HFF-Myc (cell line): ENCODE data around the gene FRMPD1.

ENCODE experiments used
- DNase-seq: peaks from one replicate; pipeline ENCODE4 v3.0.0-alpha.2; 2011; ENCODE audit warnings: low read depth; ENCODE audit errors: extremely low read depth
- H3K4me3 ChIP-seq: replicated peaks from 2 replicates; pipeline ENCODE4 v1.5.1; 2011; ENCODE audit warnings: low read depth, mild to moderate bottlenecking, control low read depth, low read length
- TF ChIP-seq, protein P1 (sequence below): IDR thresholded peaks from 2 replicates; pipeline ENCODE4 v1.5.1; 2012; ENCODE audit warnings: mild to moderate bottlenecking, low read depth, low read length, control low read depth; ENCODE audit errors: missing control alignments

Gene FRMPD1

DNA sequence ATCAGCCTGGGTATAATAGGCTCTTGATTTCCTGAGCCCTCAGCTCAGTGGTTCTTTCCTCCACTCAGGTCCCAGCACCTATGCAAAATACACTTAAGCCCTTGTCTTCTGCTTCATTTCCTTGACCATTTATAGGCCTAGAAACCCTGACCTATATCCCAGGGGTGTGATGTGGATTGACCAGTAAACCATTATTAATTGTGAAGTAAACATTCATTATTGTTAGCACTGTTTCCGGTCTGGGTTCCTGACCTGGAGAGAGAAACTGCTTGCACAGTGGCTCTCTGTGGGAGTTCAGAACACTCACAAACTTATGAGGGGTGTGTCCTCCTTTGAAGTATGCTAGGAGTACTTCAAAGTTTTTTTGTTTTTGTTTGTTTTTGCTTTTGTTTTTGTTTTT, 38.8 kb upstream of the FRMPD1 start:
- H3K4me3 ChIP-seq = no peak overlapping the region
- TF ChIP-seq, protein P1, sequence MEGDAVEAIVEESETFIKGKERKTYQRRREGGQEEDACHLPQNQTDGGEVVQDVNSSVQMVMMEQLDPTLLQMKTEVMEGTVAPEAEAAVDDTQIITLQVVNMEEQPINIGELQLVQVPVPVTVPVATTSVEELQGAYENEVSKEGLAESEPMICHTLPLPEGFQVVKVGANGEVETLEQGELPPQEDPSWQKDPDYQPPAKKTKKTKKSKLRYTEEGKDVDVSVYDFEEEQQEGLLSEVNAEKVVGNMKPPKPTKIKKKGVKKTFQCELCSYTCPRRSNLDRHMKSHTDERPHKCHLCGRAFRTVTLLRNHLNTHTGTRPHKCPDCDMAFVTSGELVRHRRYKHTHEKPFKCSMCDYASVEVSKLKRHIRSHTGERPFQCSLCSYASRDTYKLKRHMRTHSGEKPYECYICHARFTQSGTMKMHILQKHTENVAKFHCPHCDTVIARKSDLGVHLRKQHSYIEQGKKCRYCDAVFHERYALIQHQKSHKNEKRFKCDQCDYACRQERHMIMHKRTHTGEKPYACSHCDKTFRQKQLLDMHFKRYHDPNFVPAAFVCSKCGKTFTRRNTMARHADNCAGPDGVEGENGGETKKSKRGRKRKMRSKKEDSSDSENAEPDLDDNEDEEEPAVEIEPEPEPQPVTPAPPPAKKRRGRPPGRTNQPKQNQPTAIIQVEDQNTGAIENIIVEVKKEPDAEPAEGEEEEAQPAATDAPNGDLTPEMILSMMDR = no peak
- no peak for DNase-seq

DNA sequence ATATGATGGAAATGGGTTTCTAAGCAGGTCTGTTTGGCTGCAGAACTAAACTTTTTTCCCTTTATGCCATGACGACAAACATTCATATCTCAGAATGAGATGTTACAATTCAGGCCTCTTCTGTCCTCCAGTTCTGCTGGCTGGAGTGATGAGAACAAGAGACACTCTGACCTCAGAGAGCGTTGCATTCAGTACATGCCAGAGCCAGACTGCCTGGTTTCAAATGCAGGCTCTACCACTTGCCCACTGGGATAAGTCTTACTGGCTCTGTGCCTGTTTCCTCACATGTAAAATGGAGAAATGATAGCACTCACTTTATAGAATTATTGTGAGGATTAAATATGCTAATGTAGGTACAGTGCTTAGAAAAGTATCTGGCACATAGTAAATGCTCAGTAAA, 33.6 kb upstream of the FRMPD1 start:
- TF ChIP-seq, protein P1 = no peak
- no peak overlapping the region for H3K4me3 ChIP-seq
- DNase-seq = no peak

DNA sequence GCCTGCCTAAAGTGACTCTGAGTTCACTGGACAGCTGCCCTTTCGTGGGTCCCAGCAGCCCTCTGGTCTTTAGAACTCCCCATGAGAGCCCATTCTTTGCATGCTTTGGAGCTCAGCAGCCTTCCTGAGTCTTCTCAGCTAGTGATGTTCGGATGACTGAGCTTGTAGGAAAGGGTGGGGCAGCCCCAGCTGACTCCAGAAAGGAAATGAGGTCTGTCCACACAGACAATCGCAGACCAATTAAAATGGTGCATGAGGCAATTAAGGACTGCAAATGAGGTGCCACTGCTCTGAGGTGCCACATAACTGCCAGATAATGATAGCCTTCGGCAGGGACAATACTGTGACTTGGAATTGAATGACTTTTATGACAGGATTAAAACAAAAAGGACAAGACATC, 32.9 kb upstream of the FRMPD1 start:
- TF ChIP-seq, protein P1 = no peak
- DNase-seq = no peak
- H3K4me3 ChIP-seq = no peak overlapping the region

DNA sequence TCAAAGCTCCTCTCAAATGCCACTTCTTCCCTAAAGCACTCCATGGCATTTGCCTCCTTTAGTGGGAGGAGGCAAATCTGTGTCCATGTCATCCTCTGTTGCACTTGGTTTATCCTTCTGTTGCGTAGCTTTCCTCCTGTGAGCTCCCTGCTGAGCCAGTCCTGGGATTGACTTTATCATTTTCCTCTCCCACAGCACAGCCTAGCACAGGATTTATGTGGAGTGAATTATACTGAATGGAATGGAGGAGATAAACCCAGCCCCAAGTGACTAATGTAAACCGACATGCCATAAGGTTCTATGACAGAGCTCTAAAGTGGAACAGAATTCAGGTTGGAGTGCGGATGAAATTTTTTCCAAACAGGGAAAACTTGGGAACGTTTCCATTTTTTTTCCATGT, 31.9 kb upstream of the FRMPD1 start:
- TF ChIP-seq, protein P1 = no peak
- DNase-seq = no peak
- H3K4me3 ChIP-seq = no peak overlapping the region

DNA sequence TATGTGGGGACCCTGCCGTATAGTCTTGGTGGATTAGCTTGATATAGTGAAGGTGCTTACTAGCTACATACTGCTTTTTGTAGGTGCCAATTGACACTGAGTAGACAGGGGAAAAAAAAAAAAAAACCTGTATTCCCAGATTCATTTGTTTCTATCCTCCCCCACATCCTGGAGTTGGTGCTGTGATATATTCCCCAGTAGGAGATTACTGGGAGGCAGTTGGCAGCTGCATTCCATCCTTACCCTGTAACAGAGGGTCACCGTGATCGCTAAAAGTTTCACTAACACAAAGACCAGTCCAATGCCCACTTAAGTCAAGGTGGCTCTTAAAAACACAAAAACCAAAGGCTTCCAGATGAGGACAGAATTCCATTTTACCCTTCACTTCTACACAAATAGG, 30.9 kb upstream of the FRMPD1 start:
- no peak overlapping the region for H3K4me3 ChIP-seq
- TF ChIP-seq, protein P1 = no peak
- DNase-seq = no peak

DNA sequence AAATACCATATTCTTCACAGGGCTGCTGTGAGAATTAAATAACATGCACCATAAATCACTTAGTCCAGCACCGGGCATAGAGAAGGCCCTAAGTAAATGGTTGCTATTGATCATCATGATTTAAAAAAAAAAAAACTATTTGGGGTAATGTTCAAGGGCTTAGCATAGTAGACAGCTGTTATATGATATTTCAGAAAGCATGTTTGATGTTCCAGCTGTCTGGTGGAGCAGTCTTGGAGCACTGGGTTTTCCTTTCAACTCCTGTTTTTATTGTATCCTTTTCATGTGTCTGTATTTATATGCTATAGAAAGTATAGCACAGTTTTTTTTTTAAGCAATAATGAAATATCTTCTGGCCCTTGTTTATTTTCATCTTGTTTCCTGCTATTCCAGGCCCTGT, 30.4 kb upstream of the FRMPD1 start:
- DNase-seq = no peak

More for the DNA sequence above, 30.4 kb upstream of the FRMPD1 start:
- TF ChIP-seq, protein P1 = no peak
- H3K4me3 ChIP-seq = no peak overlapping the region
